Thymus (tissue), 11 donors: ENCODE results near the gene CTNNA2. TPM values are rescaled to one million over a fixed set of nuclear protein-coding genes. Genes with fewer than 3 reads are reported as not detected.

Experiments used
- DNase-seq, 9 donors: peaks; one replicate each; pipeline ENCODE4 v3.0.0-alpha.2; 2013; ENCODE audit warnings: low spot score in 9 of 9, low read depth in 6 of 9, missing footprints in 1 of 9
- H3K27ac ChIP-seq, 2 donors: one replicate each; pipeline ENCODE4 v1.5.1; 2013; ENCODE audit warnings: control low read depth in 1 of 2, low read depth in 1 of 2, low read length in 1 of 2, mild to moderate bottlenecking in 1 of 2, moderate library complexity in 1 of 2
- H3K27me3 ChIP-seq, 2 donors: one replicate each; pipeline ENCODE4 v1.5.1; 2013; ENCODE audit warnings: low read length in 1 of 2; ENCODE audit not compliant: control insufficient read depth in 2 of 2, insufficient read depth in 1 of 2
- H3K36me3 ChIP-seq, 2 donors: one replicate each; pipeline ENCODE4 v1.5.1; 2013; ENCODE audit warnings: low read length in 1 of 2, mild to moderate bottlenecking in 1 of 2, moderate library complexity in 1 of 2; ENCODE audit not compliant: control insufficient read depth in 2 of 2, insufficient read depth in 2 of 2
- H3K4me1 ChIP-seq, 2 donors: one replicate each; pipeline ENCODE4 v1.5.1; 2013; ENCODE audit warnings: low read length in 2 of 2; ENCODE audit not compliant: control insufficient read depth in 2 of 2, insufficient read depth in 2 of 2
- H3K4me3 ChIP-seq, 2 donors: one replicate each; pipeline ENCODE4 v1.5.1; 2013; ENCODE audit warnings: low read length in 2 of 2, control low read depth in 1 of 2, mild to moderate bottlenecking in 1 of 2
- H3K9me3 ChIP-seq, 2 donors: one replicate each; pipeline ENCODE4 v1.5.1; 2013; ENCODE audit warnings: low read length in 1 of 2, mild to moderate bottlenecking in 1 of 2; ENCODE audit not compliant: control insufficient read depth in 2 of 2, insufficient read depth in 1 of 2
- WGBS: extraction: QIAGEN DNeasy Blood & Tissue Kit; methylation state at CpG from one replicate; pipeline ENCODE4 v1.1.7; 2013; 5-methylcytosine and 5-hydroxymethylcytosine counted together
- polyA plus RNA-seq: library from polyadenylated mRNA; stranded (reverse); fragments of 200-250 nt; gene quantifications from one replicate; pipeline ENCODE4 v1.2.3, GENCODE V29; 2013
- total RNA-seq: library from RNA; stranded (reverse); fragments of 120-200 nt; gene quantifications from one replicate; pipeline ENCODE4 v1.2.4, GENCODE V29; 2013
- donor health status: healthy.

The CTNNA2 gene
- total and polyA plus RNA-seq, 2 donors: 0.16 to 0.19 TPM

- WGBS: 88% methylated on average over 3 of the region's 3 CpGs
- Histone ChIP-seq H3K9me3 (no peaks in the 10 kb centered on the region), H3K4me3 (no peak overlapping the region), H3K36me3 (no peaks in the 10 kb centered on the region), H3K27me3 (no peaks in the 10 kb centered on the region), H3K27ac (no peak overlapping the region), H3K4me1 (no peaks in the 10 kb centered on the region)
- no peak for DNase-seq
These were observed 963.1 kb downstream of the CTNNA2 start for GRCh38 chr2:80475970-80476369.

- WGBS: 82% methylated on average over 2 of the region's 2 CpGs
- H3K4me3 ChIP-seq: no peak overlapping the region
- H3K9me3 ChIP-seq: no peaks in the 10 kb centered on the region
- H3K36me3 ChIP-seq: no peaks in the 10 kb centered on the region
- H3K27me3 ChIP-seq: no peaks in the 10 kb centered on the region
- H3K27ac ChIP-seq: no peak overlapping the region
- H3K4me1 ChIP-seq: no peaks in the 10 kb centered on the region
- DNase-seq: no peak
These were observed 963.8 kb downstream of the CTNNA2 start for GRCh38 chr2:80476535-80477117.

GRCh38 chr2:80482276-80482675 lies 969.4 kb downstream of the CTNNA2 start:
- no peak overlapping the region for H3K4me3 ChIP-seq
- no peak for DNase-seq
- H3K36me3 ChIP-seq: no peaks in the 10 kb centered on the region
- no peak overlapping the region for H3K27ac ChIP-seq
- H3K27me3 ChIP-seq: no peaks in the 10 kb centered on the region
- no peaks in the 10 kb centered on the region for H3K9me3 ChIP-seq
- H3K4me1 ChIP-seq: no peaks in the 10 kb centered on the region
- 89% methylated on average over 3 of the region's 3 CpGs for WGBS

- no peak overlapping the region for H3K27ac ChIP-seq
- H3K9me3 ChIP-seq: no peaks in the 10 kb centered on the region
- H3K4me1 ChIP-seq: no peaks in the 10 kb centered on the region
- DNase-seq: no peak
- no peak overlapping the region for H3K4me3 ChIP-seq
- H3K27me3 ChIP-seq: no peaks in the 10 kb centered on the region
- H3K36me3 ChIP-seq: no peaks in the 10 kb centered on the region
- WGBS: 65% methylated on average over 3 of the region's 3 CpGs
These were observed 976.9 kb downstream of the CTNNA2 start for GRCh38 chr2:80489717-80490116.

- 90% methylated on average over 4 of the region's 4 CpGs for WGBS
- H3K27ac ChIP-seq: no peak overlapping the region
- no peaks in the 10 kb centered on the region for H3K27me3 ChIP-seq
- H3K4me3 ChIP-seq: no peak overlapping the region
- H3K4me1 ChIP-seq: no peaks in the 10 kb centered on the region
- no peaks in the 10 kb centered on the region for H3K9me3 ChIP-seq
- no peaks in the 10 kb centered on the region for H3K36me3 ChIP-seq
- no peak for DNase-seq
These were observed 978.1 kb downstream of the CTNNA2 start for GRCh38 chr2:80490964-80491363.

- H3K27ac ChIP-seq: no peak overlapping the region
- H3K9me3 ChIP-seq: no peaks in the 10 kb centered on the region
- no peak overlapping the region for H3K4me3 ChIP-seq
- no peaks in the 10 kb centered on the region for H3K4me1 ChIP-seq
- no peaks in the 10 kb centered on the region for H3K27me3 ChIP-seq
- 92% methylated on average over 2 of the region's 2 CpGs for WGBS
- no peaks in the 10 kb centered on the region for H3K36me3 ChIP-seq
- DNase-seq: no peak
These were observed 983.5 kb downstream of the CTNNA2 start for GRCh38 chr2:80496346-80496745.

GRCh38 chr2:80496775-80497174 lies 983.9 kb downstream of the CTNNA2 start:
- 79% methylated on average over 5 of the region's 5 CpGs for WGBS
- Histone ChIP-seq H3K27me3 (no peaks in the 10 kb centered on the region), H3K4me3 (no peak overlapping the region), H3K9me3 (no peaks in the 10 kb centered on the region), H3K36me3 (no peaks in the 10 kb centered on the region), H3K27ac (no peak overlapping the region), H3K4me1 (no peaks in the 10 kb centered on the region)
- no peak for DNase-seq

GRCh38 chr2:80499095-80499494 lies 986.2 kb downstream of the CTNNA2 start:
- H3K36me3 ChIP-seq: no peaks in the 10 kb centered on the region
- DNase-seq: no peak
- no peaks in the 10 kb centered on the region for H3K9me3 ChIP-seq
- H3K4me3 ChIP-seq: no peak overlapping the region
- no peaks in the 10 kb centered on the region for H3K27me3 ChIP-seq
- H3K4me1 ChIP-seq: no peaks in the 10 kb centered on the region
- no peak overlapping the region for H3K27ac ChIP-seq
- 23% methylated on average over 2 of the region's 2 CpGs for WGBS

- Histone ChIP-seq H3K9me3 (no peaks in the 10 kb centered on the region), H3K27me3 (no peaks in the 10 kb centered on the region), H3K4me1 (no peaks in the 10 kb centered on the region), H3K27ac (no peak overlapping the region), H3K4me3 (no peak overlapping the region), H3K36me3 (no peaks in the 10 kb centered on the region)
- no peak for DNase-seq
These were observed 989.2 kb downstream of the CTNNA2 start for GRCh38 chr2:80501874-80502624.
